GM21526 (cell line): ENCODE results near the gene TMEM128.
"Not testable (repeated sequence)": the region's sequence is repeated elsewhere in the genome, so short reads cannot be mapped to it uniquely, and the experiment has no call there.

Source experiments
- ATAC-seq: cut with Tn5 transposase; IDR thresholded peaks from one replicate; pipeline ENCODE4 v1.9.1; 2021; ENCODE audit warnings: moderate library complexity; ENCODE audit not compliant: unreplicated experiment, low FRiP score

The TMEM128 gene

DNA sequence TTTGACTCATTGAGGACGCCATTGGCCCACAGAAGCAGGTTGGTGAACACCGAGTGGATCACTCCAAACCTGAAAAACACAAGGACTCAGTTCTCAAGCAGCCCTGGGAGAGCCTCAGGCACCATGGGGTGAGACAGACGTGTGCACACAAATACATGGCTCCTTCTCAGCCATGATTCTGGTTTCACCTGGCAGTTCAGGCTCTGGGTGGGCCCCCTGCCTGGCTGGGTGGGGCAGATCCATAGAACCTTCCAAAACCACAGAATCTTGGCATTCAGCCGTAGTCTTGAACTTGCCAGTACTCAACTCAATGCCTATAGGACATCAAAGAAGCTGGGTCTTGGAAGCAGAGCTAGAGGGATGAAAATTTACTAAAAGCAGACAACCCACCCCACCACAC, 45.5 kb downstream of the TMEM128 start:
- no peak for ATAC-seq

DNA sequence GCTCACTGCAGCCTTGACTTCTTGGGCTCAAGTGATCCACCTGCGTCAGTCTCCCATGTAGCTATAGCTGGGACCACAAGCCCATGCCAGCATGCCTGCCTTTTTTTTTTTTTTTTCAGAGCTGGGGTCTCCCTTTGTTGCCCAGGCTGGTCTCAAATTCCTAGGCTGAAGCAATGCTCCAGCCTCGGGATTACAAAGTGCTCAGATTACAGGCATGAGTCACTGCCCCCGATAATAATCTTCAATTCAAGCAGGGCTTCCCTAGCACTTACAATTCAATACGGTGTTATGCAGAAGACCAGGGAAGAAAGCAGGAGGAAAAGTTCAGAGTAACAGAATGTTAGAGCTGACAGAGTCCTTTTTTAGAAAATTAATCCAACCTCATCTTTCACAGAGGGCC, 47.4 kb downstream of the TMEM128 start:
- no peak for ATAC-seq

DNA sequence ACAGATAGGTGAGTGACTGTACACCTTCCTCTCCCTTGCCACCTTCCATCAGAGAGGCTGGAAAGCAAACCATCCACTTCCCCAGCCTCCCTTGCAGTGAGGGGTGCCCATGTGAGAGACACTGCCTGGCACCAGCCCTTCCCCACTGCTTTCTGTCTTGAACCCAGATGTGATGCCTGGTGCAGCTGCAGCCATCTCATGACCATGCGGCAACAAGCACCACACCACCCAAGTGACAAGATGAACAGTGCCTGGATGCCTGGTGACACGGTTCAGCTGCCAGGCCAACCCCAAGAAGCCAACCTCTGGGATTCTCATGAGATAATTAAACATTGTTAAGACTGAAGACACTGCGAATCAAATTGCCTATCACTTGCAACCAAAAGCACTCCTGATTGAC, 52.7 kb downstream of the TMEM128 start:
- no peak for ATAC-seq

DNA sequence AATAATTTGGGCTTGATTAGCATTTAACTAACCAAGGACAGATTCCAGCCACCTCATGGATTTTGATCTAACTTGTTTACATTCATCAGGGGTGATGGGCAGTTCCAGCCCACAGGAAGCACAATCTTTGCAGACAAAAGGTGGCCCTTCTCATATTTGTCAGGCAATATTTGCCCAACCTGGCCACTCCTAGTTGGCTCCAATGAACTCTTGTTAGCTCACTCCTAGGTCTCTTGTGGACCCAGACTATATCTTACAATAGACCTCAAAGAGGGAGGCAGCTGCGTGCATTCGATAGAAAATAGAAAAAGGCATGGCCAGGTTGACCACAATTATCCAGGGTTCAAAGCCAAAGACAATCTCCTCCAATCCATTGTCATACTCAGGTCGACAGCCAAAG, 59.5 kb downstream of the TMEM128 start:
- ATAC-seq: not testable (repeated sequence)
